ENCODE measurements around the gene ZNF789.

Gene ZNF789

GRCh38 chr7:99514050-99514449 lies 41.4 kb downstream of the ZNF789 start:
- no peak for DNase-seq

DNA sequence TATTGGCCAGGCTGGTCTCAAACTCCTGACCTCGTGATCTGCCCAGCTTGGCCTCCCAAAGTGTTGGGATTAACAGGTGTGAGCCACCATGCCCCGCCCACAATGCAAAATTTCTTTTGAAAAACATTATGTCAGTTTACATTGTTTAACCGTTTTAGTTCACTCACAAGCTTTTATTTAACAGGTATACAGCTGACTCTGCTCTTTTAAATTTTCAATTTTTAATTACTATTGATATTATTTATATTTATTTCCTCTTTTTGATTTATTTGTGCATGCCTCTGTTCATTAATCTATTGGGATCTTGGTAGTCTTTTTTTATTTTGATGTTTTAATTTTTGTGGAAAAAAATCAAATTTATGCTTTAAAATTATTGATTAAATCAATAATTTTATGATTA lies 48.7 kb downstream of the ZNF789 start:
- DNase-seq: no peak

DNA sequence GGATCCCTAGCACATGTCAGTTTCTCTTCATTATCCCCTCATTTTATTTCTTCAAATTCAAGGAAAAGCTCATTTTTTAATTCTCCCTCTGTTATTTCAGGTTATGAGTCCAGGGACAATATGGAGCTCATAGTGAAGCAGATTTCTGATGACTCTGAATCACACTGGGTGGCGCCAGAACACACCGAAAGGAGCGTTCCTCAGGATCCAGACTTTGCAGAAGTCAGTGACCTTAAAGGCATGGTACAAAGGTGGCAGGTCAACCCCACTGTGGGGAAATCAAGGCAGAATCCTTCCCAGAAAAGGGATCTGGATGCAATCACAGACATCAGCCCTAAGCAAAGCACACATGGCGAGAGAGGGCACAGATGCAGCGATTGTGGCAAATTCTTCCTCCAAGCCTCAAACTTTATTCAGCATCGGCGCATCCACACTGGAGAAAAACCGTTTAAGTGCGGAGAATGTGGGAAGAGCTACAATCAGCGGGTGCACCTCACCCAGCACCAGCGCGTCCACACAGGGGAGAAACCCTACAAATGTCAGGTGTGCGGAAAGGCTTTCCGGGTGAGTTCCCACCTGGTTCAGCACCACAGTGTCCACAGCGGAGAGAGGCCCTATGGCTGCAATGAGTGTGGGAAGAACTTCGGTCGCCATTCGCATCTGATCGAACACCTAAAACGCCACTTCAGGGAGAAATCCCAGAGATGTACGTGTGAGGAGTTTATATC lies 53.2 kb downstream of the ZNF789 start:
- DNase-seq: no peak

DNA sequence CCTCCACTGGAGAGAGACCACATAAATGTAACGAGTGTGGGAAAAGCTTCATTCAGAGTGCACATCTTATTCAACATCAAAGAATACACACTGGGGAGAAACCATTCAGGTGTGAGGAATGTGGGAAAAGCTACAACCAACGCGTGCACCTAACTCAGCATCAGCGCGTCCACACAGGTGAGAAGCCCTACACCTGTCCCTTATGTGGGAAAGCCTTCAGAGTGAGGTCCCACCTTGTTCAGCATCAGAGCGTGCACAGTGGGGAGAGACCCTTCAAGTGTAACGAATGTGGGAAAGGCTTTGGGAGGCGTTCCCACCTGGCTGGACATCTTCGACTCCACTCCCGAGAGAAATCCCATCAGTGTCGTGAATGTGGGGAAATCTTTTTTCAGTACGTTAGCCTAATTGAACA lies 58.7 kb downstream of the ZNF789 start:
- no peak for DNase-seq

GRCh38 chr7:99535667-99536066 lies 63.0 kb downstream of the ZNF789 start:
- no peak for DNase-seq

Measured in stimulated activated CD4-positive, alpha-beta T cell treated with anti-CD3 and anti-CD28 coated beads, Interleukin-1b, Interleukin-23, amount 100 ng/mL, for 48 hours (primary cell).